ENCODE data around the gene SYPL1. TPM values are rescaled to one million over a fixed set of nuclear protein-coding genes. Genes with fewer than 3 reads are reported as not detected.

Gene SYPL1
- total and polyA plus RNA-seq, 9 of the 15 experiments (the other 6 are each of a cell fraction or from before 2014, with no cell fraction given), result 23.8 to 214 (median 70.2) TPM

- TF ChIP-seq SAFB (IDR thresholded peaks at IDR 0.05; ENCODE audit: borderline replicate concordance, low read depth, low read length) (peak; percentile 81), PML (IDR thresholded peaks at IDR 0.05; ENCODE audit: low read length) (no peak), SAP30 (IDR thresholded peaks at IDR 0.05; ENCODE audit: borderline replicate concordance, insufficient read depth, low read depth, low read length, poor library complexity, severe bottlenecking) (peak; percentile 80), NFXL1 (CRISPR knock-in tag; IDR thresholded peaks at IDR 0.05) (0 out of 2 replicates have a peak, but pooled peaks have one; percentile 61), ZNF133 (CRISPR knock-in tag; IDR thresholded peaks at IDR 0.05) (0 out of 2 replicates have a peak, but pooled peaks have one; percentile 75), FOSL1 (tag; conservative IDR thresholded peaks at IDR 0.05) (no peak), ZNF143 (CRISPR knock-in tag; IDR thresholded peaks at IDR 0.05) (peak; percentile 27; the same call in 1 of the 2 replicates), ARID1B (IDR thresholded peaks at IDR 0.05) (0 out of 2 replicates have a peak, but pooled peaks have one; percentile 17), E4F1 (CRISPR knock-in tag; IDR thresholded peaks at IDR 0.05; ENCODE audit: borderline replicate concordance) (0 out of 2 replicates have a peak, but pooled peaks have one; percentile 78), KAT7 (CRISPR knock-in tag; IDR thresholded peaks at IDR 0.05; ENCODE audit: borderline replicate concordance) (peak; percentile 89; the same call in 1 of the 2 replicates), ZNF76 (CRISPR knock-in tag; IDR thresholded peaks at IDR 0.05; ENCODE audit: borderline replicate concordance) (0 out of 2 replicates have a peak, but pooled peaks have one; percentile 36), HDAC6 (IDR thresholded peaks at IDR 0.05; ENCODE audit: low read depth, low read length) (no peak)
- TF ChIP-seq, protein P1, sequence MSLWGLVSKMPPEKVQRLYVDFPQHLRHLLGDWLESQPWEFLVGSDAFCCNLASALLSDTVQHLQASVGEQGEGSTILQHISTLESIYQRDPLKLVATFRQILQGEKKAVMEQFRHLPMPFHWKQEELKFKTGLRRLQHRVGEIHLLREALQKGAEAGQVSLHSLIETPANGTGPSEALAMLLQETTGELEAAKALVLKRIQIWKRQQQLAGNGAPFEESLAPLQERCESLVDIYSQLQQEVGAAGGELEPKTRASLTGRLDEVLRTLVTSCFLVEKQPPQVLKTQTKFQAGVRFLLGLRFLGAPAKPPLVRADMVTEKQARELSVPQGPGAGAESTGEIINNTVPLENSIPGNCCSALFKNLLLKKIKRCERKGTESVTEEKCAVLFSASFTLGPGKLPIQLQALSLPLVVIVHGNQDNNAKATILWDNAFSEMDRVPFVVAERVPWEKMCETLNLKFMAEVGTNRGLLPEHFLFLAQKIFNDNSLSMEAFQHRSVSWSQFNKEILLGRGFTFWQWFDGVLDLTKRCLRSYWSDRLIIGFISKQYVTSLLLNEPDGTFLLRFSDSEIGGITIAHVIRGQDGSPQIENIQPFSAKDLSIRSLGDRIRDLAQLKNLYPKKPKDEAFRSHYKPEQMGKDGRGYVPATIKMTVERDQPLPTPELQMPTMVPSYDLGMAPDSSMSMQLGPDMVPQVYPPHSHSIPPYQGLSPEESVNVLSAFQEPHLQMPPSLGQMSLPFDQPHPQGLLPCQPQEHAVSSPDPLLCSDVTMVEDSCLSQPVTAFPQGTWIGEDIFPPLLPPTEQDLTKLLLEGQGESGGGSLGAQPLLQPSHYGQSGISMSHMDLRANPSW (CRISPR knock-in tag; IDR thresholded peaks at IDR 0.05), result 0 out of 2 replicates have a peak, but pooled peaks have one; percentile 51
- TF ChIP-seq, protein P2, sequence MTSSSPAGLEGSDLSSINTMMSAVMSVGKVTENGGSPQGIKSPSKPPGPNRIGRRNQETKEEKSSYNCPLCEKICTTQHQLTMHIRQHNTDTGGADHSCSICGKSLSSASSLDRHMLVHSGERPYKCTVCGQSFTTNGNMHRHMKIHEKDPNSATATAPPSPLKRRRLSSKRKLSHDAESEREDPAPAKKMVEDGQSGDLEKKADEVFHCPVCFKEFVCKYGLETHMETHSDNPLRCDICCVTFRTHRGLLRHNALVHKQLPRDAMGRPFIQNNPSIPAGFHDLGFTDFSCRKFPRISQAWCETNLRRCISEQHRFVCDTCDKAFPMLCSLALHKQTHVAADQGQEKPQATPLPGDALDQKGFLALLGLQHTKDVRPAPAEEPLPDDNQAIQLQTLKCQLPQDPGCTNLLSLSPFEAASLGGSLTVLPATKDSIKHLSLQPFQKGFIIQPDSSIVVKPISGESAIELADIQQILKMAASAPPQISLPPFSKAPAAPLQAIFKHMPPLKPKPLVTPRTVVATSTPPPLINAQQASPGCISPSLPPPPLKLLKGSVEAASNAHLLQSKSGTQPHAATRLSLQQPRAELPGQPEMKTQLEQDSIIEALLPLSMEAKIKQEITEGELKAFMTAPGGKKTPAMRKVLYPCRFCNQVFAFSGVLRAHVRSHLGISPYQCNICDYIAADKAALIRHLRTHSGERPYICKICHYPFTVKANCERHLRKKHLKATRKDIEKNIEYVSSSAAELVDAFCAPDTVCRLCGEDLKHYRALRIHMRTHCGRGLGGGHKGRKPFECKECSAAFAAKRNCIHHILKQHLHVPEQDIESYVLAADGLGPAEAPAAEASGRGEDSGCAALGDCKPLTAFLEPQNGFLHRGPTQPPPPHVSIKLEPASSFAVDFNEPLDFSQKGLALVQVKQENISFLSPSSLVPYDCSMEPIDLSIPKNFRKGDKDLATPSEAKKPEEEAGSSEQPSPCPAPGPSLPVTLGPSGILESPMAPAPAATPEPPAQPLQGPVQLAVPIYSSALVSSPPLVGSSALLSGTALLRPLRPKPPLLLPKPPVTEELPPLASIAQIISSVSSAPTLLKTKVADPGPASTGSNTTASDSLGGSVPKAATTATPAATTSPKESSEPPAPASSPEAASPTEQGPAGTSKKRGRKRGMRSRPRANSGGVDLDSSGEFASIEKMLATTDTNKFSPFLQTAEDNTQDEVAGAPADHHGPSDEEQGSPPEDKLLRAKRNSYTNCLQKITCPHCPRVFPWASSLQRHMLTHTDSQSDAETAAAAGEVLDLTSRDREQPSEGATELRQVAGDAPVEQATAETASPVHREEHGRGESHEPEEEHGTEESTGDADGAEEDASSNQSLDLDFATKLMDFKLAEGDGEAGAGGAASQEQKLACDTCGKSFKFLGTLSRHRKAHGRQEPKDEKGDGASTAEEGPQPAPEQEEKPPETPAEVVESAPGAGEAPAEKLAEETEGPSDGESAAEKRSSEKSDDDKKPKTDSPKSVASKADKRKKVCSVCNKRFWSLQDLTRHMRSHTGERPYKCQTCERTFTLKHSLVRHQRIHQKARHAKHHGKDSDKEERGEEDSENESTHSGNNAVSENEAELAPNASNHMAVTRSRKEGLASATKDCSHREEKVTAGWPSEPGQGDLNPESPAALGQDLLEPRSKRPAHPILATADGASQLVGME (CRISPR knock-in tag; IDR thresholded peaks at IDR 0.05), result peak; percentile 90
- TF ChIP-seq, protein P3, sequence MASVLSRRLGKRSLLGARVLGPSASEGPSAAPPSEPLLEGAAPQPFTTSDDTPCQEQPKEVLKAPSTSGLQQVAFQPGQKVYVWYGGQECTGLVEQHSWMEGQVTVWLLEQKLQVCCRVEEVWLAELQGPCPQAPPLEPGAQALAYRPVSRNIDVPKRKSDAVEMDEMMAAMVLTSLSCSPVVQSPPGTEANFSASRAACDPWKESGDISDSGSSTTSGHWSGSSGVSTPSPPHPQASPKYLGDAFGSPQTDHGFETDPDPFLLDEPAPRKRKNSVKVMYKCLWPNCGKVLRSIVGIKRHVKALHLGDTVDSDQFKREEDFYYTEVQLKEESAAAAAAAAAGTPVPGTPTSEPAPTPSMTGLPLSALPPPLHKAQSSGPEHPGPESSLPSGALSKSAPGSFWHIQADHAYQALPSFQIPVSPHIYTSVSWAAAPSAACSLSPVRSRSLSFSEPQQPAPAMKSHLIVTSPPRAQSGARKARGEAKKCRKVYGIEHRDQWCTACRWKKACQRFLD (CRISPR knock-in tag; IDR thresholded peaks at IDR 0.05), result peak; percentile 19; the same call in 1 of the 2 replicates
These were observed 426 bp downstream of the SYPL1 start (continued) for GRCh38 chr7:106111655-106112117.

Data from K562 (cell line).